ENCODE data around the gene ERBB4. TPM values are rescaled to one million over a fixed set of nuclear protein-coding genes. Genes with fewer than 3 reads are reported as not detected.

The ERBB4 gene
- total and polyA plus RNA-seq, 2 of the 8 experiments (the other 6 are each of a cell fraction or from before 2014, with no cell fraction given): 0.34 to 1.3 TPM

- Histone ChIP-seq H3K27ac (ENCODE audit: low read depth, low read length) (no peak overlapping the region), H4K91ac (replicated peaks; ENCODE audit: insufficient read length, low read length) (no peak overlapping the region), H3K9me3 (ENCODE audit: insufficient read depth in 2 of 2, low read depth in 1 of 2, low read length in 1 of 2) (no peaks in the 10 kb centered on the region), H4K8ac (ENCODE audit: extremely low read depth, insufficient read depth, low read length) (no peak overlapping the region), H3K23me2 (ENCODE audit: low read depth, low read length) (no peaks in the 10 kb centered on the region; the same call in 1 of the 2 replicates), H3K79me1 (ENCODE audit: low read depth, low read length) (no peaks in the 10 kb centered on the region), H3K23ac (ENCODE audit: insufficient read length) (no peak overlapping the region), H3K36me3 (ENCODE audit: control insufficient read depth in 2 of 4, insufficient read depth in 4 of 4, low read length in 3 of 4) (no peaks in the 10 kb centered on the region), H4K5ac (ENCODE audit: insufficient read length, low read depth, low read length) (no peak overlapping the region), H3K4me2 (ENCODE audit: insufficient read depth in 1 of 2, low read depth in 2 of 2, low read length in 2 of 2) (no peak overlapping the region), H3K18ac (ENCODE audit: extremely low read depth, low read length) (no peak overlapping the region), H3K56ac (replicated peaks; ENCODE audit: insufficient read length, low read depth, low read length) (no peak overlapping the region), H2BK120ac (replicated peaks; ENCODE audit: low read depth, low read length) (no peak overlapping the region), H2BK20ac (ENCODE audit: low read length) (no peak overlapping the region), H2AK5ac (ENCODE audit: low read depth, low read length) (no peak overlapping the region), H3K27me3 (replicated peaks in 1 of 4; ENCODE audit: control insufficient read depth in 3 of 4, extremely low read depth in 1 of 4, insufficient read depth in 3 of 4, low read length in 3 of 4) (no peaks in the 10 kb centered on the region), H3K9ac (replicated peaks in 1 of 4; ENCODE audit: extremely low read depth in 1 of 4, low read depth in 3 of 4, low read length in 3 of 4) (no peak overlapping the region), H3K14ac (ENCODE audit: insufficient read length) (no peak overlapping the region), H2AFZ (ENCODE audit: low read length) (no peak overlapping the region), H3K79me2 (ENCODE audit: control insufficient read depth in 1 of 2, insufficient read depth in 2 of 2, low read length in 2 of 2) (no peaks in the 10 kb centered on the region), H2BK15ac (ENCODE audit: low read length) (no peak overlapping the region), H2BK5ac (ENCODE audit: low read depth, low read length) (no peak overlapping the region), H2BK12ac (ENCODE audit: low read depth, low read length) (no peak overlapping the region), H3K4me3 (ENCODE audit: extremely low read depth in 1 of 4, insufficient read depth in 2 of 4, low read depth in 3 of 4, low read length in 4 of 4) (no peak overlapping the region), H3K4ac (replicated peaks; ENCODE audit: insufficient read length, low read depth, low read length) (no peak overlapping the region), H3K4me1 (replicated peaks in 1 of 4; ENCODE audit: control insufficient read depth in 3 of 4, insufficient read depth in 4 of 4, low read length in 3 of 4) (no peaks in the 10 kb centered on the region), H4K20me1 (replicated peaks in 1 of 2; ENCODE audit: control insufficient read depth in 1 of 2, insufficient read depth in 2 of 2, low read length in 2 of 2) (no peaks in the 10 kb centered on the region)
- POLR2A ChIA-PET (ENCODE audit: partially characterized antibody): no interaction called here
- FAIRE-seq (no peak), DNase-seq (ENCODE audit: low read depth in 1 of 2, low spot score in 2 of 2) (no peak)
- 86% methylated on average over 3 of the region's 3 CpGs; no CpG with 5 or more reads in 1 of the 2 experiments for WGBS, 2 experiments (ENCODE audit: extremely low coverage in 1 of 2, insufficient coverage in 1 of 2, insufficient read length in 1 of 2, insufficient replicate concordance in 2 of 2, low coverage in 1 of 2, low lambda C conversion rate in 2 of 2, missing lambda C conversion rate in 1 of 2)
- no peak for TF ChIP-seq CTBP2 (IDR thresholded peaks at IDR 0.05; ENCODE audit: borderline replicate concordance, insufficient read depth, insufficient read length, low read length)
- 0 out of 2 replicates have a peak, but pooled peaks have one; percentile 23 for TF ChIP-seq MAFK (IDR thresholded peaks at IDR 0.05; ENCODE audit: low read depth, low read length)
- CTCF ChIA-PET (ENCODE audit: partially characterized antibody): interaction anchor here (2.4 kb wide), 1 partner anchor 340 kb away, joined by 8 read pairs; no protein-coding TSS in a partner anchor
These were observed 358.1 kb downstream of the ERBB4 start for GRCh38 chr2:212180408-212181083.
